GM23338 (cell line): ENCODE results near the gene FLYWCH1. TPM values are rescaled to one million over a fixed set of nuclear protein-coding genes. Genes with fewer than 3 reads are reported as not detected.
A peak's percentile ranks its signal among the peaks of the same experiment; 100 is the strongest.

ENCODE experiments used
- ATAC-seq: fragments of 200-7000 bp; cut with Tn5 transposase; 3 replicates; pipeline ENCODE4 v1.9.1; 2020
- DNase-seq: peaks from one replicate; pipeline ENCODE4 v3.0.0-alpha.2; 2015; ENCODE audit warnings: low spot score
- H2AFZ ChIP-seq: fragments of 200-600 bp; sonication (generic); 2 replicates; pipeline ENCODE4 v1.8.0; 2016; ENCODE audit warnings: antibody characterized with exemption, mild to moderate bottlenecking, moderate library complexity
- H3F3A ChIP-seq: fragments of 200-600 bp; sonication (generic); replicated peaks from 2 replicates; pipeline ENCODE4 v1.8.0; 2017; ENCODE audit warnings: antibody characterized with exemption, mixed run types, low read depth
- H3K27ac ChIP-seq: fragments of 200-600 bp; sonication (generic); 2 replicates; pipeline ENCODE4 v1.6.1; 2016; ENCODE audit warnings: low read depth
- H3K27me3 ChIP-seq: fragments of 200-600 bp; sonication (generic); 2 replicates; pipeline ENCODE4 v1.8.0; 2016; ENCODE audit warnings: mild to moderate bottlenecking, mixed run types, moderate library complexity; ENCODE audit not compliant: insufficient read depth
- H3K36me3 ChIP-seq: fragments of 200-600 bp; sonication (generic); 2 replicates; pipeline ENCODE4 v1.8.0; 2016; ENCODE audit warnings: mild to moderate bottlenecking; ENCODE audit not compliant: insufficient read depth
- H3K4me1 ChIP-seq: fragments of 200-600 bp; sonication (generic); 2 replicates; pipeline ENCODE4 v1.8.0; 2016; ENCODE audit warnings: mild to moderate bottlenecking, moderate library complexity; ENCODE audit not compliant: insufficient read depth
- H3K4me2 ChIP-seq: fragments of 200-600 bp; sonication (generic); 2 replicates; pipeline ENCODE4 v1.7.1; 2017; ENCODE audit warnings: mixed run types
- H3K4me3 ChIP-seq: fragments of 200-600 bp; sonication (generic); 2 replicates; pipeline ENCODE4 v1.6.1; 2016; ENCODE audit warnings: mixed run types
- H3K79me2 ChIP-seq: fragments of 200-600 bp; sonication (generic); replicated peaks from 2 replicates; pipeline ENCODE4 v1.8.0; 2017; ENCODE audit warnings: mild to moderate bottlenecking; ENCODE audit not compliant: insufficient read depth
- H3K9me2 ChIP-seq: fragments of 200-600 bp; sonication (generic); 2 replicates; pipeline ENCODE4 v1.8.0; 2017; ENCODE audit not compliant: insufficient read depth
- H4K20me1 ChIP-seq: fragments of 200-600 bp; sonication (generic); replicated peaks from 2 replicates; pipeline ENCODE4 v1.8.0; 2017; ENCODE audit warnings: mild to moderate bottlenecking; ENCODE audit not compliant: insufficient read depth
- H3K27ac Mint-ChIP-seq: 2 replicates; pipeline ENCODE4 v1.8.0; 2020; ENCODE audit warnings: inconsistent platforms, mild to moderate bottlenecking, moderate library complexity, mixed read lengths
- H3K27me3 Mint-ChIP-seq: 3 replicates; pipeline ENCODE4 v1.8.0; 2022; ENCODE audit warnings: low read depth, mild to moderate bottlenecking, moderate library complexity, mixed read lengths, inconsistent platforms; ENCODE audit not compliant: insufficient read depth, poor library complexity
- H3K36me3 Mint-ChIP-seq: 3 replicates; pipeline ENCODE4 v1.8.0; 2021; ENCODE audit warnings: low read depth, mild to moderate bottlenecking, inconsistent platforms, moderate library complexity, mixed read lengths
- H3K4me1 Mint-ChIP-seq: 3 replicates; pipeline ENCODE4 v1.8.0; 2020; ENCODE audit warnings: mild to moderate bottlenecking, inconsistent platforms, mixed read lengths
- H3K4me3 Mint-ChIP-seq: 3 replicates; pipeline ENCODE4 v1.8.0; 2021; ENCODE audit warnings: moderate library complexity, mild to moderate bottlenecking, inconsistent platforms, mixed read lengths
- H3K9me3 Mint-ChIP-seq: 3 replicates; pipeline ENCODE4 v1.8.0; 2020; ENCODE audit warnings: moderate library complexity, mild to moderate bottlenecking, inconsistent platforms, mixed read lengths
- CREB1 ChIP-seq: fragments of 250-450 bp; sonication (Bioruptor Pico); IDR thresholded peaks from 2 replicates; pipeline ENCODE4 v1.5.0; 2020; ENCODE audit warnings: low read depth, mild to moderate bottlenecking, moderate library complexity
- EZH2 ChIP-seq: fragments of 200-600 bp; sonication (generic); IDR thresholded peaks from one replicate; pipeline ENCODE4 v1.8.0; 2017; ENCODE audit warnings: antibody characterized with exemption, mild to moderate bottlenecking, low read depth; ENCODE audit not compliant: unreplicated experiment
- EZH2phosphoT487 ChIP-seq: fragments of 200-600 bp; sonication (generic); IDR thresholded peaks from one replicate; pipeline ENCODE4 v1.8.1; 2018; ENCODE audit warnings: antibody characterized with exemption; ENCODE audit not compliant: unreplicated experiment
- JUNB ChIP-seq: IDR thresholded peaks from one replicate; pipeline ENCODE4 v1.6.1; 2016; ENCODE audit warnings: antibody characterized with exemption; ENCODE audit not compliant: unreplicated experiment
- NANOG ChIP-seq: IDR thresholded peaks from 2 replicates; pipeline ENCODE4 v1.6.1; 2016; ENCODE audit warnings: antibody characterized with exemption, borderline replicate concordance
- POLR2AphosphoS5 ChIP-seq: IDR thresholded peaks from 2 replicates; pipeline ENCODE4 v1.6.1; 2016; ENCODE audit warnings: antibody characterized with exemption, low read depth
- STAT1 ChIP-seq: IDR thresholded peaks from one replicate; pipeline ENCODE4 v1.6.1; 2016; ENCODE audit warnings: antibody characterized with exemption; ENCODE audit not compliant: unreplicated experiment
- ZNF114 ChIP-seq: fragments of 250-450 bp; sonication (Bioruptor Pico); IDR thresholded peaks from 2 replicates; pipeline ENCODE4 v1.5.0; 2020; ENCODE audit warnings: mild to moderate bottlenecking, moderate library complexity
- ZNF331 ChIP-seq: fragments of 250-450 bp; sonication (Bioruptor Pico); IDR thresholded peaks from 2 replicates; pipeline ENCODE4 v1.5.0; 2020; ENCODE audit warnings: low read depth, mild to moderate bottlenecking, moderate library complexity
- polyA plus RNA-seq: library from polyadenylated mRNA; unstranded; fragments of >200 nt; fragmentation: Nextera tagmentation; extraction: Ambion mirVana; gene quantifications from 2 replicates; pipeline ENCODE4 v1.2.1, GENCODE V29; 2016
- total RNA-seq: library from RNA; depleted of rRNA; stranded (reverse); fragments of >200 nt; shearing (Covaris generic); gene quantifications from 2 replicates; pipeline ENCODE4 v1.2.3, GENCODE V29; 2014
- TF ChIP-seq, protein P1 (sequence below), 2 experiments: fragments of 200-600 bp in 1 of 2; sonication (generic) in 1 of 2; conservative IDR thresholded peaks; 2 replicates each; pipeline versions ENCODE4 v1.5.1 to v1.6.1; 2016 to 2017; ENCODE audit warnings: antibody characterized with exemption in 2 of 2, low read depth in 2 of 2, mild to moderate bottlenecking in 2 of 2, moderate library complexity in 1 of 2
- TF ChIP-seq, protein P2 (sequence below): IDR thresholded peaks from one replicate; pipeline ENCODE4 v1.6.1; 2018; ENCODE audit warnings: antibody characterized with exemption; ENCODE audit not compliant: unreplicated experiment
- TF ChIP-seq, protein P3 (sequence below): IDR thresholded peaks from 2 replicates; pipeline ENCODE4 v1.6.1; 2016; ENCODE audit warnings: antibody characterized with exemption
- TF ChIP-seq, protein P4 (sequence below): fragments of 250-450 bp; sonication (Bioruptor Pico); IDR thresholded peaks from 2 replicates; pipeline ENCODE4 v1.5.0; 2020; ENCODE audit warnings: mild to moderate bottlenecking, moderate library complexity

The FLYWCH1 gene
- total and polyA plus RNA-seq, 2 experiments from 2014 or later, result 6.0 to 29.3 TPM

GRCh38 chr16:2981177-2981898, 69.6 kb downstream of the FLYWCH1 start:
- no peaks in the 10 kb centered on the region for H3K9me2 ChIP-seq
- peak overlapping the region; percentile 96 for H3K27ac ChIP-seq
- H4K20me1 ChIP-seq, result peaks cover 8% of the 10 kb centered on the region; the same call in 1 of the 2 replicates
- ATAC-seq (peak; percentile 15), DNase-seq (peak; percentile 60)
- H3K4me3 ChIP-seq, result peak overlapping the region; percentile 86
- peaks cover 2% of the 10 kb centered on the region; the same call in 2 of the 3 replicates for H3K9me3 Mint-ChIP-seq
- H3K4me3 Mint-ChIP-seq, result peak overlapping the region; percentile 85
- peaks cover 22% of the 10 kb centered on the region for H3K4me1 Mint-ChIP-seq
- peaks cover 19% of the 10 kb centered on the region for H3F3A ChIP-seq
- TF ChIP-seq CREB1 (CRISPR knock-in tag) (no peak), EZH2 (no peak), ZNF331 (no peak), ZNF114 (CRISPR knock-in tag) (no peak), NANOG (no peak), JUNB (no peak), STAT1 (no peak), EZH2phosphoT487 (no peak), POLR2AphosphoS5 (no peak)
- TF ChIP-seq, protein P1, sequence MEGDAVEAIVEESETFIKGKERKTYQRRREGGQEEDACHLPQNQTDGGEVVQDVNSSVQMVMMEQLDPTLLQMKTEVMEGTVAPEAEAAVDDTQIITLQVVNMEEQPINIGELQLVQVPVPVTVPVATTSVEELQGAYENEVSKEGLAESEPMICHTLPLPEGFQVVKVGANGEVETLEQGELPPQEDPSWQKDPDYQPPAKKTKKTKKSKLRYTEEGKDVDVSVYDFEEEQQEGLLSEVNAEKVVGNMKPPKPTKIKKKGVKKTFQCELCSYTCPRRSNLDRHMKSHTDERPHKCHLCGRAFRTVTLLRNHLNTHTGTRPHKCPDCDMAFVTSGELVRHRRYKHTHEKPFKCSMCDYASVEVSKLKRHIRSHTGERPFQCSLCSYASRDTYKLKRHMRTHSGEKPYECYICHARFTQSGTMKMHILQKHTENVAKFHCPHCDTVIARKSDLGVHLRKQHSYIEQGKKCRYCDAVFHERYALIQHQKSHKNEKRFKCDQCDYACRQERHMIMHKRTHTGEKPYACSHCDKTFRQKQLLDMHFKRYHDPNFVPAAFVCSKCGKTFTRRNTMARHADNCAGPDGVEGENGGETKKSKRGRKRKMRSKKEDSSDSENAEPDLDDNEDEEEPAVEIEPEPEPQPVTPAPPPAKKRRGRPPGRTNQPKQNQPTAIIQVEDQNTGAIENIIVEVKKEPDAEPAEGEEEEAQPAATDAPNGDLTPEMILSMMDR (conservative IDR thresholded peaks at IDR 0.05; ENCODE audit: low read depth in 2 of 2), result no peak
- TF ChIP-seq, protein P2, sequence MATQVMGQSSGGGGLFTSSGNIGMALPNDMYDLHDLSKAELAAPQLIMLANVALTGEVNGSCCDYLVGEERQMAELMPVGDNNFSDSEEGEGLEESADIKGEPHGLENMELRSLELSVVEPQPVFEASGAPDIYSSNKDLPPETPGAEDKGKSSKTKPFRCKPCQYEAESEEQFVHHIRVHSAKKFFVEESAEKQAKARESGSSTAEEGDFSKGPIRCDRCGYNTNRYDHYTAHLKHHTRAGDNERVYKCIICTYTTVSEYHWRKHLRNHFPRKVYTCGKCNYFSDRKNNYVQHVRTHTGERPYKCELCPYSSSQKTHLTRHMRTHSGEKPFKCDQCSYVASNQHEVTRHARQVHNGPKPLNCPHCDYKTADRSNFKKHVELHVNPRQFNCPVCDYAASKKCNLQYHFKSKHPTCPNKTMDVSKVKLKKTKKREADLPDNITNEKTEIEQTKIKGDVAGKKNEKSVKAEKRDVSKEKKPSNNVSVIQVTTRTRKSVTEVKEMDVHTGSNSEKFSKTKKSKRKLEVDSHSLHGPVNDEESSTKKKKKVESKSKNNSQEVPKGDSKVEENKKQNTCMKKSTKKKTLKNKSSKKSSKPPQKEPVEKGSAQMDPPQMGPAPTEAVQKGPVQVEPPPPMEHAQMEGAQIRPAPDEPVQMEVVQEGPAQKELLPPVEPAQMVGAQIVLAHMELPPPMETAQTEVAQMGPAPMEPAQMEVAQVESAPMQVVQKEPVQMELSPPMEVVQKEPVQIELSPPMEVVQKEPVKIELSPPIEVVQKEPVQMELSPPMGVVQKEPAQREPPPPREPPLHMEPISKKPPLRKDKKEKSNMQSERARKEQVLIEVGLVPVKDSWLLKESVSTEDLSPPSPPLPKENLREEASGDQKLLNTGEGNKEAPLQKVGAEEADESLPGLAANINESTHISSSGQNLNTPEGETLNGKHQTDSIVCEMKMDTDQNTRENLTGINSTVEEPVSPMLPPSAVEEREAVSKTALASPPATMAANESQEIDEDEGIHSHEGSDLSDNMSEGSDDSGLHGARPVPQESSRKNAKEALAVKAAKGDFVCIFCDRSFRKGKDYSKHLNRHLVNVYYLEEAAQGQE, result no peak
- TF ChIP-seq, protein P3, sequence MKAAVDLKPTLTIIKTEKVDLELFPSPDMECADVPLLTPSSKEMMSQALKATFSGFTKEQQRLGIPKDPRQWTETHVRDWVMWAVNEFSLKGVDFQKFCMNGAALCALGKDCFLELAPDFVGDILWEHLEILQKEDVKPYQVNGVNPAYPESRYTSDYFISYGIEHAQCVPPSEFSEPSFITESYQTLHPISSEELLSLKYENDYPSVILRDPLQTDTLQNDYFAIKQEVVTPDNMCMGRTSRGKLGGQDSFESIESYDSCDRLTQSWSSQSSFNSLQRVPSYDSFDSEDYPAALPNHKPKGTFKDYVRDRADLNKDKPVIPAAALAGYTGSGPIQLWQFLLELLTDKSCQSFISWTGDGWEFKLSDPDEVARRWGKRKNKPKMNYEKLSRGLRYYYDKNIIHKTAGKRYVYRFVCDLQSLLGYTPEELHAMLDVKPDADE, result no peak
- TF ChIP-seq, protein P4, sequence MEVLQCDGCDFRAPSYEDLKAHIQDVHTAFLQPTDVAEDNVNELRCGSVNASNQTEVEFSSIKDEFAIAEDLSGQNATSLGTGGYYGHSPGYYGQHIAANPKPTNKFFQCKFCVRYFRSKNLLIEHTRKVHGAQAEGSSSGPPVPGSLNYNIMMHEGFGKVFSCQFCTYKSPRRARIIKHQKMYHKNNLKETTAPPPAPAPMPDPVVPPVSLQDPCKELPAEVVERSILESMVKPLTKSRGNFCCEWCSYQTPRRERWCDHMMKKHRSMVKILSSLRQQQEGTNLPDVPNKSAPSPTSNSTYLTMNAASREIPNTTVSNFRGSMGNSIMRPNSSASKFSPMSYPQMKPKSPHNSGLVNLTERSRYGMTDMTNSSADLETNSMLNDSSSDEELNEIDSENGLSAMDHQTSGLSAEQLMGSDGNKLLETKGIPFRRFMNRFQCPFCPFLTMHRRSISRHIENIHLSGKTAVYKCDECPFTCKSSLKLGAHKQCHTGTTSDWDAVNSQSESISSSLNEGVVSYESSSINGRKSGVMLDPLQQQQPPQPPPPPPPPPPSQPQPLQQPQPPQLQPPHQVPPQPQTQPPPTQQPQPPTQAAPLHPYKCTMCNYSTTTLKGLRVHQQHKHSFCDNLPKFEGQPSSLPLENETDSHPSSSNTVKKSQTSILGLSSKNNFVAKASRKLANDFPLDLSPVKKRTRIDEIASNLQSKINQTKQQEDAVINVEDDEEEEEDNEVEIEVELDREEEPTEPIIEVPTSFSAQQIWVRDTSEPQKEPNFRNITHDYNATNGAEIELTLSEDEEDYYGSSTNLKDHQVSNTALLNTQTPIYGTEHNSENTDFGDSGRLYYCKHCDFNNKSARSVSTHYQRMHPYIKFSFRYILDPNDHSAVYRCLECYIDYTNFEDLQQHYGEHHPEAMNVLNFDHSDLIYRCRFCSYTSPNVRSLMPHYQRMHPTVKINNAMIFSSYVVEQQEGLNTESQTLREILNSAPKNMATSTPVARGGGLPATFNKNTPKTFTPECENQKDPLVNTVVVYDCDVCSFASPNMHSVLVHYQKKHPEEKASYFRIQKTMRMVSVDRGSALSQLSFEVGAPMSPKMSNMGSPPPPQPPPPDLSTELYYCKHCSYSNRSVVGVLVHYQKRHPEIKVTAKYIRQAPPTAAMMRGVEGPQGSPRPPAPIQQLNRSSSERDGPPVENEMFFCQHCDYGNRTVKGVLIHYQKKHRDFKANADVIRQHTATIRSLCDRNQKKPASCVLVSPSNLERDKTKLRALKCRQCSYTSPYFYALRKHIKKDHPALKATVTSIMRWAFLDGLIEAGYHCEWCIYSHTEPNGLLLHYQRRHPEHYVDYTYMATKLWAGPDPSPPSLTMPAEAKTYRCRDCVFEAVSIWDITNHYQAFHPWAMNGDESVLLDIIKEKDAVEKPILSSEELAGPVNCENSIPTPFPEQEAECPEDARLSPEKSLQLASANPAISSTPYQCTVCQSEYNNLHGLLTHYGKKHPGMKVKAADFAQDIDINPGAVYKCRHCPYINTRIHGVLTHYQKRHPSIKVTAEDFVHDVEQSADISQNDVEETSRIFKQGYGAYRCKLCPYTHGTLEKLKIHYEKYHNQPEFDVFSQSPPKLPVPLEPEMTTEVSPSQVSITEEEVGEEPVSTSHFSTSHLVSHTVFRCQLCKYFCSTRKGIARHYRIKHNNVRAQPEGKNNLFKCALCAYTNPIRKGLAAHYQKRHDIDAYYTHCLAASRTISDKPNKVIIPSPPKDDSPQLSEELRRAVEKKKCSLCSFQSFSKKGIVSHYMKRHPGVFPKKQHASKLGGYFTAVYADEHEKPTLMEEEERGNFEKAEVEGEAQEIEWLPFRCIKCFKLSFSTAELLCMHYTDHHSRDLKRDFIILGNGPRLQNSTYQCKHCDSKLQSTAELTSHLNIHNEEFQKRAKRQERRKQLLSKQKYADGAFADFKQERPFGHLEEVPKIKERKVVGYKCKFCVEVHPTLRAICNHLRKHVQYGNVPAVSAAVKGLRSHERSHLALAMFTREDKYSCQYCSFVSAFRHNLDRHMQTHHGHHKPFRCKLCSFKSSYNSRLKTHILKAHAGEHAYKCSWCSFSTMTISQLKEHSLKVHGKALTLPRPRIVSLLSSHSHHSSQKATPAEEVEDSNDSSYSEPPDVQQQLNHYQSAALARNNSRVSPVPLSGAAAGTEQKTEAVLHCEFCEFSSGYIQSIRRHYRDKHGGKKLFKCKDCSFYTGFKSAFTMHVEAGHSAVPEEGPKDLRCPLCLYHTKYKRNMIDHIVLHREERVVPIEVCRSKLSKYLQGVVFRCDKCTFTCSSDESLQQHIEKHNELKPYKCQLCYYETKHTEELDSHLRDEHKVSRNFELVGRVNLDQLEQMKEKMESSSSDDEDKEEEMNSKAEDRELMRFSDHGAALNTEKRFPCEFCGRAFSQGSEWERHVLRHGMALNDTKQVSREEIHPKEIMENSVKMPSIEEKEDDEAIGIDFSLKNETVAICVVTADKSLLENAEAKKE (CRISPR knock-in tag), result no peak
- H3K4me1 ChIP-seq, result peaks cover 22% of the 10 kb centered on the region
- peaks cover 14% of the 10 kb centered on the region for H3K79me2 ChIP-seq
- peak overlapping the region; percentile 84 for H3K27ac Mint-ChIP-seq
- peaks cover 15% of the 10 kb centered on the region for H3K36me3 Mint-ChIP-seq
- peak overlapping the region; percentile 92 for H3K4me2 ChIP-seq
- peaks cover 17% of the 10 kb centered on the region for H3K27me3 Mint-ChIP-seq
- no peak overlapping the region for H2AFZ ChIP-seq
- no peaks in the 10 kb centered on the region for H3K27me3 ChIP-seq
- H3K36me3 ChIP-seq, result 0 out of 2 replicates have a peak, but pooled peaks cover 3% of the 10 kb centered on the region
